ENCODE results near the gene C2CD4C. TPM values are rescaled to one million over a fixed set of nuclear protein-coding genes. Genes with fewer than 3 reads are reported as not detected.

C2CD4C gene
- total RNA-seq, 1 donor, result not detected

- H3K9me3 ChIP-seq (ENCODE audit: low read depth, low read length), result no peaks in the 10 kb centered on the region
- H3K4me1 ChIP-seq (ENCODE audit: insufficient read depth, low read length), result no peaks in the 10 kb centered on the region
- DNase-seq (ENCODE audit: insufficient read length, low spot score, missing footprints), result peak; percentile 51
- no peaks in the 10 kb centered on the region for H3K79me2 ChIP-seq (ENCODE audit: insufficient read depth, low read length)
- no peak overlapping the region for H3K4me2 ChIP-seq (ENCODE audit: insufficient read depth, low read length)
- no peak overlapping the region for H3K4me3 ChIP-seq (ENCODE audit: insufficient read depth, low read length)
- H3K27me3 ChIP-seq (ENCODE audit: insufficient read depth, low read length), result peaks cover 6% of the 10 kb centered on the region
- no peaks in the 10 kb centered on the region for H3K36me3 ChIP-seq (ENCODE audit: insufficient read depth, low read length)
- no peak for TF ChIP-seq CTCF (IDR thresholded peaks at IDR 0.05; ENCODE audit: extremely low read depth, low read depth, low read length)
- H2AFZ ChIP-seq (ENCODE audit: low read length), result no peak overlapping the region
- H3K27ac ChIP-seq (ENCODE audit: low read depth, low read length), result no peak overlapping the region
- H4K20me1 ChIP-seq (ENCODE audit: insufficient read depth, low read length), result no peaks in the 10 kb centered on the region
Measured at GRCh38 chr19:392375-392970, 16.5 kb downstream of the C2CD4C start.

- Histone ChIP-seq H3K79me2 (ENCODE audit: insufficient read depth, low read length) (no peaks in the 10 kb centered on the region), H4K20me1 (ENCODE audit: insufficient read depth, low read length) (no peaks in the 10 kb centered on the region), H3K27ac (ENCODE audit: low read depth, low read length) (no peak overlapping the region), H3K4me2 (ENCODE audit: insufficient read depth, low read length) (no peak overlapping the region), H3K27me3 (ENCODE audit: insufficient read depth, low read length) (peaks cover 6% of the 10 kb centered on the region), H3K36me3 (ENCODE audit: insufficient read depth, low read length) (no peaks in the 10 kb centered on the region), H2AFZ (ENCODE audit: low read length) (no peak overlapping the region), H3K4me1 (ENCODE audit: insufficient read depth, low read length) (no peaks in the 10 kb centered on the region), H3K9me3 (ENCODE audit: low read depth, low read length) (no peaks in the 10 kb centered on the region), H3K4me3 (ENCODE audit: insufficient read depth, low read length) (no peak overlapping the region)
- DNase-seq (ENCODE audit: insufficient read length, low spot score, missing footprints), result peak; percentile 31
- no peak for TF ChIP-seq CTCF (IDR thresholded peaks at IDR 0.05; ENCODE audit: extremely low read depth, low read depth, low read length)
Measured at GRCh38 chr19:391726-392374, 17.1 kb downstream of the C2CD4C start.

GRCh38 chr19:391207-391557 lies 17.8 kb downstream of the C2CD4C start:
- no peaks in the 10 kb centered on the region for H3K4me1 ChIP-seq (ENCODE audit: insufficient read depth, low read length)
- H2AFZ ChIP-seq (ENCODE audit: low read length), result no peak overlapping the region
- peaks cover 7% of the 10 kb centered on the region for H3K27me3 ChIP-seq (ENCODE audit: insufficient read depth, low read length)
- no peak for TF ChIP-seq CTCF (IDR thresholded peaks at IDR 0.05; ENCODE audit: extremely low read depth, low read depth, low read length)
- no peak overlapping the region for H3K4me3 ChIP-seq (ENCODE audit: insufficient read depth, low read length)
- H3K9me3 ChIP-seq (ENCODE audit: low read depth, low read length), result no peaks in the 10 kb centered on the region
- H3K36me3 ChIP-seq (ENCODE audit: insufficient read depth, low read length), result no peaks in the 10 kb centered on the region
- DNase-seq (ENCODE audit: insufficient read length, low spot score, missing footprints), result peak; percentile 9
- no peak overlapping the region for H3K4me2 ChIP-seq (ENCODE audit: insufficient read depth, low read length)
- H4K20me1 ChIP-seq (ENCODE audit: insufficient read depth, low read length), result no peaks in the 10 kb centered on the region
- H3K79me2 ChIP-seq (ENCODE audit: insufficient read depth, low read length), result no peaks in the 10 kb centered on the region
- no peak overlapping the region for H3K27ac ChIP-seq (ENCODE audit: low read depth, low read length)

- TF ChIP-seq CTCF (IDR thresholded peaks at IDR 0.05; ENCODE audit: extremely low read depth, low read depth, low read length), result no peak
- no peak overlapping the region for H3K27ac ChIP-seq (ENCODE audit: low read depth, low read length)
- no peaks in the 10 kb centered on the region for H3K4me1 ChIP-seq (ENCODE audit: insufficient read depth, low read length)
- DNase-seq (ENCODE audit: insufficient read length, low spot score, missing footprints), result peak; percentile 46
- no peak overlapping the region for H3K4me3 ChIP-seq (ENCODE audit: insufficient read depth, low read length)
- H3K79me2 ChIP-seq (ENCODE audit: insufficient read depth, low read length), result no peaks in the 10 kb centered on the region
- H3K9me3 ChIP-seq (ENCODE audit: low read depth, low read length), result no peaks in the 10 kb centered on the region
- no peak overlapping the region for H2AFZ ChIP-seq (ENCODE audit: low read length)
- no peaks in the 10 kb centered on the region for H4K20me1 ChIP-seq (ENCODE audit: insufficient read depth, low read length)
- peaks cover 13% of the 10 kb centered on the region for H3K27me3 ChIP-seq (ENCODE audit: insufficient read depth, low read length)
- H3K4me2 ChIP-seq (ENCODE audit: insufficient read depth, low read length), result no peak overlapping the region
- H3K36me3 ChIP-seq (ENCODE audit: insufficient read depth, low read length), result no peaks in the 10 kb centered on the region
Measured at GRCh38 chr19:390386-391206, 18.4 kb downstream of the C2CD4C start.
